Astrocyte of the cerebellum (primary cell): ENCODE results near the gene NLRP4.

ENCODE experiments used
- DNase-seq: peaks from one replicate; pipeline ENCODE4 v3.0.0-alpha.2; 2011; ENCODE audit warnings: low read depth
- H3K4me3 ChIP-seq: 2 replicates; pipeline ENCODE4 v1.5.1; 2011; ENCODE audit warnings: mild to moderate bottlenecking, low read depth, low read length, moderate library complexity
- in situ Hi-C: cut with HindIII; loops from 2 replicates; pipeline ENCODE4 v1.10.0; 2017; ENCODE audit warnings: low sequenced_read_pairs
- TF ChIP-seq, protein P1 (sequence below): IDR thresholded peaks from 2 replicates; pipeline ENCODE4 v1.5.1; 2012; ENCODE audit warnings: low read length, low read depth, moderate library complexity, mild to moderate bottlenecking; ENCODE audit errors: missing control alignments

Gene NLRP4, protein sequence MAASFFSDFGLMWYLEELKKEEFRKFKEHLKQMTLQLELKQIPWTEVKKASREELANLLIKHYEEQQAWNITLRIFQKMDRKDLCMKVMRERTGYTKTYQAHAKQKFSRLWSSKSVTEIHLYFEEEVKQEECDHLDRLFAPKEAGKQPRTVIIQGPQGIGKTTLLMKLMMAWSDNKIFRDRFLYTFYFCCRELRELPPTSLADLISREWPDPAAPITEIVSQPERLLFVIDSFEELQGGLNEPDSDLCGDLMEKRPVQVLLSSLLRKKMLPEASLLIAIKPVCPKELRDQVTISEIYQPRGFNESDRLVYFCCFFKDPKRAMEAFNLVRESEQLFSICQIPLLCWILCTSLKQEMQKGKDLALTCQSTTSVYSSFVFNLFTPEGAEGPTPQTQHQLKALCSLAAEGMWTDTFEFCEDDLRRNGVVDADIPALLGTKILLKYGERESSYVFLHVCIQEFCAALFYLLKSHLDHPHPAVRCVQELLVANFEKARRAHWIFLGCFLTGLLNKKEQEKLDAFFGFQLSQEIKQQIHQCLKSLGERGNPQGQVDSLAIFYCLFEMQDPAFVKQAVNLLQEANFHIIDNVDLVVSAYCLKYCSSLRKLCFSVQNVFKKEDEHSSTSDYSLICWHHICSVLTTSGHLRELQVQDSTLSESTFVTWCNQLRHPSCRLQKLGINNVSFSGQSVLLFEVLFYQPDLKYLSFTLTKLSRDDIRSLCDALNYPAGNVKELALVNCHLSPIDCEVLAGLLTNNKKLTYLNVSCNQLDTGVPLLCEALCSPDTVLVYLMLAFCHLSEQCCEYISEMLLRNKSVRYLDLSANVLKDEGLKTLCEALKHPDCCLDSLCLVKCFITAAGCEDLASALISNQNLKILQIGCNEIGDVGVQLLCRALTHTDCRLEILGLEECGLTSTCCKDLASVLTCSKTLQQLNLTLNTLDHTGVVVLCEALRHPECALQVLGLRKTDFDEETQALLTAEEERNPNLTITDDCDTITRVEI

GRCh38 chr19:55836340-55836739 is at the start of gene NLRP4:
NLRP4 (plus strand) TSS chr19:55836540; CDS start chr19:55852081, 15,541 bp downstream.
- in situ Hi-C loops, result no loop called here
- TF ChIP-seq, protein P1, sequence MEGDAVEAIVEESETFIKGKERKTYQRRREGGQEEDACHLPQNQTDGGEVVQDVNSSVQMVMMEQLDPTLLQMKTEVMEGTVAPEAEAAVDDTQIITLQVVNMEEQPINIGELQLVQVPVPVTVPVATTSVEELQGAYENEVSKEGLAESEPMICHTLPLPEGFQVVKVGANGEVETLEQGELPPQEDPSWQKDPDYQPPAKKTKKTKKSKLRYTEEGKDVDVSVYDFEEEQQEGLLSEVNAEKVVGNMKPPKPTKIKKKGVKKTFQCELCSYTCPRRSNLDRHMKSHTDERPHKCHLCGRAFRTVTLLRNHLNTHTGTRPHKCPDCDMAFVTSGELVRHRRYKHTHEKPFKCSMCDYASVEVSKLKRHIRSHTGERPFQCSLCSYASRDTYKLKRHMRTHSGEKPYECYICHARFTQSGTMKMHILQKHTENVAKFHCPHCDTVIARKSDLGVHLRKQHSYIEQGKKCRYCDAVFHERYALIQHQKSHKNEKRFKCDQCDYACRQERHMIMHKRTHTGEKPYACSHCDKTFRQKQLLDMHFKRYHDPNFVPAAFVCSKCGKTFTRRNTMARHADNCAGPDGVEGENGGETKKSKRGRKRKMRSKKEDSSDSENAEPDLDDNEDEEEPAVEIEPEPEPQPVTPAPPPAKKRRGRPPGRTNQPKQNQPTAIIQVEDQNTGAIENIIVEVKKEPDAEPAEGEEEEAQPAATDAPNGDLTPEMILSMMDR, result no peak
- DNase-seq, result no peak
- H3K4me3 ChIP-seq, result no peak within 1 kb of the TSS

- DNase-seq, result no peak
- H3K4me3 ChIP-seq, result no peak overlapping the region
- TF ChIP-seq, protein P1, result no peak
- in situ Hi-C loops, result no loop called here
These were observed 41.3 kb upstream of the NLRP4 start for GRCh38 chr19:55795021-55795420.

DNA sequence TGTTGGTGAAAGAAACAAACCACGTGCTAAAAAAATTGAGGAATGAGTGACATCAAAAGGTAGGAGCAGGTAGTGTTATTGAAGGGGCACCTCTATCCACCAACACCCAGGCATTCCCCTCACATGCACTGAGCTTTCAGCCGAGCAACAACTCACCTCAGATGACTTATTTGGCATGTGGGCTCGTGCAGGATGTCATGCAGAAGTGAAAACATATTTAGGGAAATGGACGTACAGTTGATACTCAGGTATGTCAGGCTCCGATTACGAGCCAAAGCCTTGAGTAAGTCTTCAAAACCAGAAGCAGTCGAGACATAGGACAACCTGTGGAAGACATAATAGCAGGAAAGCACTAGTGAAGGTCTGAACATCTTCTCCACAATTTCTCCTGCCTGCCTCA is 34.9 kb upstream of the NLRP4 start:
- TF ChIP-seq, protein P1, result no peak
- DNase-seq, result no peak
- H3K4me3 ChIP-seq, result no peak overlapping the region
- in situ Hi-C loops, result no loop called here

GRCh38 chr19:55802281-55802680 is 34.1 kb upstream of the NLRP4 start:
- in situ Hi-C loops, result no loop called here
- H3K4me3 ChIP-seq, result no peak overlapping the region
- TF ChIP-seq, protein P1, result no peak
- DNase-seq, result no peak

- DNase-seq, result no peak
- in situ Hi-C loops, result no loop called here
- TF ChIP-seq, protein P1, result no peak
- H3K4me3 ChIP-seq, result no peak overlapping the region
These were observed 26.8 kb upstream of the NLRP4 start for GRCh38 chr19:55809381-55810058.

GRCh38 chr19:55811340-55811739 is 25.0 kb upstream of the NLRP4 start:
- TF ChIP-seq, protein P1, result no peak
- in situ Hi-C loops, result no loop called here
- H3K4me3 ChIP-seq, result no peak overlapping the region
- no peak for DNase-seq
